ENCODE data around the gene CNEP1R1. TPM values are rescaled to one million over a fixed set of nuclear protein-coding genes. Genes with fewer than 3 reads are reported as not detected.

CNEP1R1 gene
- total RNA-seq, 2 experiments from 2014 or later: 19.9 to 24.1 TPM

- no peaks in the 10 kb centered on the region for H3K79me2 ChIP-seq (ENCODE audit: insufficient read depth, low read depth, low read length)
- no TSS peak for BruUV-seq (replicated peaks)
- H3K9me2 ChIP-seq (ENCODE audit: insufficient read depth, low read length): no peaks in the 10 kb centered on the region
- DNase-seq (ENCODE audit: low spot score): no peak
- H4K20me1 ChIP-seq (ENCODE audit: insufficient read depth, low read length): no peaks in the 10 kb centered on the region
- ChIA-PET POLR2A (no interaction called here), CTCF (ENCODE audit: unreplicated experiment) (no interaction called here)
- H3K4me2 ChIP-seq (ENCODE audit: low read length): no peak overlapping the region
- intact Hi-C loops (cut with micrococcal nuclease; ENCODE audit: unreplicated experiment): no loop called here
- H3K36me3 ChIP-seq (ENCODE audit: insufficient read depth, low read length): no peaks in the 10 kb centered on the region
- H3K27ac ChIP-seq (ENCODE audit: low read depth, low read length, poor library complexity, severe bottlenecking): no peak overlapping the region
- H3K4me3 ChIP-seq (ENCODE audit: low read depth, low read length, poor library complexity, severe bottlenecking): no peak overlapping the region
- no peaks in the 10 kb centered on the region for H3K4me1 ChIP-seq (ENCODE audit: insufficient read depth, low read length, poor library complexity, severe bottlenecking)
- no peaks in the 10 kb centered on the region for H3K9me3 ChIP-seq (ENCODE audit: low read length)
- no peak overlapping the region for H2AFZ ChIP-seq (ENCODE audit: low read length)
- TF ChIP-seq CTCF (conservative IDR thresholded peaks at IDR 0.05; ENCODE audit: low read length) (no peak), EZH2phosphoT487 (IDR thresholded peaks at IDR 0.05; ENCODE audit: borderline replicate concordance, low read depth, low read length) (no peak)
Measured at GRCh38 chr16:50007744-50008143, 17.3 kb upstream of the CNEP1R1 start.

GRCh38 chr16:50010212-50010611 lies 14.8 kb upstream of the CNEP1R1 start:
- H3K9me3 ChIP-seq (ENCODE audit: low read length): no peaks in the 10 kb centered on the region
- CTCF ChIA-PET (ENCODE audit: unreplicated experiment): no interaction called here
- intact Hi-C loops (cut with micrococcal nuclease; ENCODE audit: unreplicated experiment): no loop called here
- no peak for DNase-seq (ENCODE audit: low spot score)
- POLR2A ChIA-PET: interaction anchor here (0.6 to 0.7 kb wide), 3 partner anchors 12 to 290 kb away, joined by 3 to 4 read pairs (median 3); no protein-coding TSS in a partner anchor
- no peak overlapping the region for H3K4me3 ChIP-seq (ENCODE audit: low read depth, low read length, poor library complexity, severe bottlenecking)
- no peak overlapping the region for H2AFZ ChIP-seq (ENCODE audit: low read length)
- no peak overlapping the region for H3K4me2 ChIP-seq (ENCODE audit: low read length)
- no peak for TF ChIP-seq EZH2phosphoT487 (IDR thresholded peaks at IDR 0.05; ENCODE audit: borderline replicate concordance, low read depth, low read length)
- no peak for TF ChIP-seq CTCF (conservative IDR thresholded peaks at IDR 0.05; ENCODE audit: low read length)
- H3K4me1 ChIP-seq (ENCODE audit: insufficient read depth, low read length, poor library complexity, severe bottlenecking): no peaks in the 10 kb centered on the region
- no peaks in the 10 kb centered on the region for H3K79me2 ChIP-seq (ENCODE audit: insufficient read depth, low read depth, low read length)
- BruUV-seq (replicated peaks): no TSS peak
- no peaks in the 10 kb centered on the region for H3K36me3 ChIP-seq (ENCODE audit: insufficient read depth, low read length)
- no peaks in the 10 kb centered on the region for H4K20me1 ChIP-seq (ENCODE audit: insufficient read depth, low read length)
- no peaks in the 10 kb centered on the region for H3K9me2 ChIP-seq (ENCODE audit: insufficient read depth, low read length)
- H3K27ac ChIP-seq (ENCODE audit: low read depth, low read length, poor library complexity, severe bottlenecking): no peak overlapping the region

- no peaks in the 10 kb centered on the region for H3K36me3 ChIP-seq (ENCODE audit: insufficient read depth, low read length)
- H3K79me2 ChIP-seq (ENCODE audit: insufficient read depth, low read depth, low read length): no peaks in the 10 kb centered on the region
- ChIA-PET CTCF (ENCODE audit: unreplicated experiment) (interaction anchor here (1.4 kb wide), 1 partner anchor 14 kb away, joined by 4 read pairs; the partner anchor contains the start of gene CNEP1R1), POLR2A (no interaction called here)
- no peak overlapping the region for H3K4me2 ChIP-seq (ENCODE audit: low read length)
- no peaks in the 10 kb centered on the region for H4K20me1 ChIP-seq (ENCODE audit: insufficient read depth, low read length)
- H3K4me3 ChIP-seq (ENCODE audit: low read depth, low read length, poor library complexity, severe bottlenecking): no peak overlapping the region
- H3K27ac ChIP-seq (ENCODE audit: low read depth, low read length, poor library complexity, severe bottlenecking): no peak overlapping the region
- intact Hi-C loops (cut with micrococcal nuclease; ENCODE audit: unreplicated experiment): no loop called here
- no peak for DNase-seq (ENCODE audit: low spot score)
- TF ChIP-seq EZH2phosphoT487 (IDR thresholded peaks at IDR 0.05; ENCODE audit: borderline replicate concordance, low read depth, low read length): no peak
- no peak for TF ChIP-seq CTCF (conservative IDR thresholded peaks at IDR 0.05; ENCODE audit: low read length)
- H3K4me1 ChIP-seq (ENCODE audit: insufficient read depth, low read length, poor library complexity, severe bottlenecking): no peaks in the 10 kb centered on the region
- H2AFZ ChIP-seq (ENCODE audit: low read length): no peak overlapping the region
- no peaks in the 10 kb centered on the region for H3K9me2 ChIP-seq (ENCODE audit: insufficient read depth, low read length)
- no peaks in the 10 kb centered on the region for H3K9me3 ChIP-seq (ENCODE audit: low read length)
- no TSS peak for BruUV-seq (replicated peaks)
Measured at GRCh38 chr16:50011707-50012106, 13.3 kb upstream of the CNEP1R1 start.

All from OCI-LY7 (cell line).